H1 (cell line): ENCODE measurements around the gene ZNF831. TPM values are rescaled to one million over a fixed set of nuclear protein-coding genes. Genes with fewer than 3 reads are reported as not detected.

Source experiments
- CTCF ChIA-PET: fragments of 300-600 bp; sonication (Branson Sonifier 250); formaldehyde crosslinking; loops from one replicate; lab custom pipeline; 2021; ENCODE audit not compliant: partially characterized antibody; lab: Charles Lee
- POLR2A ChIA-PET: fragments of 300-600 bp; sonication (Branson Sonifier 250); formaldehyde crosslinking; loops from one replicate; lab custom pipeline; 2021; ENCODE audit warnings: inconsistent platforms; ENCODE audit not compliant: partially characterized antibody; lab: Charles Lee
- DNase-seq, 2 experiments: peaks; one replicate each; pipeline versions ENCODE4 v3.0.0 to v3.0.0-alpha.2; 2010 to 2022; ENCODE audit warnings: low spot score in 2 of 2, low read depth in 1 of 2, mixed read lengths in 1 of 2
- FAIRE-seq: peaks from 2 replicates; lab custom pipeline; 2011; peaks lifted over from hg19 to GRCh38; lab: Jason Lieb, UNC
- H2AFZ ChIP-seq: 2 replicates; pipeline ENCODE4 v1.8.1; 2012; ENCODE audit warnings: low read length, inconsistent platforms
- H2AK5ac ChIP-seq: 2 replicates; pipeline ENCODE4 v1.6.1; 2013; ENCODE audit warnings: low read depth, low read length
- H2BK120ac ChIP-seq: replicated peaks from 2 replicates; pipeline ENCODE3; 2013; ENCODE audit warnings: low read depth, low read length, inconsistent platforms
- H2BK12ac ChIP-seq: 2 replicates; pipeline ENCODE4 v1.6.1; 2013; ENCODE audit warnings: low read depth, low read length
- H2BK15ac ChIP-seq: 2 replicates; pipeline ENCODE4 v1.6.1; 2013; ENCODE audit warnings: low read length
- H2BK20ac ChIP-seq: 2 replicates; pipeline ENCODE4 v1.6.1; 2013; ENCODE audit warnings: low read length
- H2BK5ac ChIP-seq: 2 replicates; pipeline ENCODE4 v1.6.1; 2013; ENCODE audit warnings: low read depth, low read length
- H3K14ac ChIP-seq: 2 replicates; pipeline ENCODE4 v1.6.1; 2013; ENCODE audit warnings: inconsistent platforms; ENCODE audit not compliant: insufficient read length
- H3K18ac ChIP-seq: 2 replicates; pipeline ENCODE4 v1.6.1; 2013; ENCODE audit warnings: low read length; ENCODE audit errors: extremely low read depth
- H3K23ac ChIP-seq: 2 replicates; pipeline ENCODE4 v1.6.1; 2013; ENCODE audit warnings: inconsistent platforms; ENCODE audit not compliant: insufficient read length
- H3K23me2 ChIP-seq: 2 replicates; pipeline ENCODE4 v1.6.1; 2013; ENCODE audit warnings: low read depth, low read length
- H3K27ac ChIP-seq: 2 replicates; pipeline ENCODE4 v1.6.1; 2011; ENCODE audit warnings: low read depth, low read length, inconsistent platforms
- H3K27me3 ChIP-seq, 4 experiments: replicated peaks in 1 of 4; 1 replicate in 1 of 4; 2 replicates in 3 of 4; pipeline versions ENCODE4 v1.6.1 to v1.8.1; 2011 to 2013; ENCODE audit warnings: low read length in 3 of 4, mild to moderate bottlenecking in 3 of 4, inconsistent platforms in 2 of 4, mixed read lengths in 2 of 4, moderate library complexity in 1 of 4; ENCODE audit not compliant: control insufficient read depth in 3 of 4, insufficient read depth in 3 of 4; ENCODE audit errors: extremely low read depth in 1 of 4
- H3K36me3 ChIP-seq, 4 experiments: 2 replicates each; pipeline versions ENCODE4 v1.6.1 to v1.8.1; 2011 to 2013; ENCODE audit warnings: mild to moderate bottlenecking in 4 of 4, low read length in 3 of 4, moderate library complexity in 2 of 4, control low read depth in 1 of 4, inconsistent platforms in 1 of 4; ENCODE audit not compliant: insufficient read depth in 4 of 4, control insufficient read depth in 2 of 4
- H3K4ac ChIP-seq: replicated peaks from 2 replicates; pipeline ENCODE3; 2013; ENCODE audit warnings: low read length, low read depth, mixed read lengths, inconsistent platforms; ENCODE audit not compliant: insufficient read length
- H3K4me1 ChIP-seq, 4 experiments: replicated peaks in 1 of 4; 1 replicate in 1 of 4; 2 replicates in 3 of 4; pipeline versions ENCODE4 v1.6.1 to v1.8.1; 2011 to 2013; ENCODE audit warnings: low read length in 3 of 4, inconsistent platforms in 2 of 4, mixed read lengths in 1 of 4; ENCODE audit not compliant: insufficient read depth in 4 of 4, control insufficient read depth in 3 of 4
- H3K4me2 ChIP-seq, 2 experiments: 2 replicates each; pipeline versions ENCODE4 v1.6.1 to v1.8.1; 2011 to 2013; ENCODE audit warnings: low read depth in 2 of 2, low read length in 2 of 2, control low read depth in 1 of 2, inconsistent platforms in 1 of 2, mild to moderate bottlenecking in 1 of 2; ENCODE audit not compliant: insufficient read depth in 1 of 2
- H3K4me3 ChIP-seq, 4 experiments: fragments of 200-600, 300-600 bp in 1 of 4; sonication (generic), shearing (Covaris generic), sonication (Bioruptor Twin) in 1 of 4; 2 replicates each; pipeline versions ENCODE4 v1.5.1 to v1.8.1; 2011 to 2016; ENCODE audit warnings: low read length in 4 of 4, low read depth in 3 of 4, control low read depth in 2 of 4, inconsistent platforms in 2 of 4, mild to moderate bottlenecking in 2 of 4, mixed read lengths in 1 of 4, moderate library complexity in 1 of 4; ENCODE audit not compliant: insufficient read depth in 2 of 4; ENCODE audit errors: extremely low read depth in 1 of 4
- H3K56ac ChIP-seq: replicated peaks from 2 replicates; pipeline ENCODE3; 2013; ENCODE audit warnings: low read depth, mild to moderate bottlenecking, mixed read lengths, low read length, inconsistent platforms; ENCODE audit not compliant: insufficient read length
- H3K79me1 ChIP-seq: 2 replicates; pipeline ENCODE4 v1.6.1; 2013; ENCODE audit warnings: low read depth, low read length, control low read depth
- H3K79me2 ChIP-seq, 2 experiments: 2 replicates each; pipeline versions ENCODE4 v1.6.1 to v1.8.1; 2012 to 2013; ENCODE audit warnings: low read length in 2 of 2, mild to moderate bottlenecking in 2 of 2, inconsistent platforms in 1 of 2; ENCODE audit not compliant: insufficient read depth in 2 of 2, control insufficient read depth in 1 of 2
- H3K9ac ChIP-seq, 4 experiments: replicated peaks in 1 of 4; 1 replicate in 1 of 4; 2 replicates in 3 of 4; pipeline versions ENCODE4 v1.6.1 to v1.8.1; 2011 to 2013; ENCODE audit warnings: low read depth in 3 of 4, low read length in 3 of 4, control low read depth in 2 of 4, mild to moderate bottlenecking in 2 of 4, moderate library complexity in 2 of 4, inconsistent platforms in 1 of 4; ENCODE audit errors: extremely low read depth in 1 of 4
- H3K9me3 ChIP-seq, 2 experiments: 2 replicates each; pipeline versions ENCODE4 v1.6.1 to v1.8.1; 2012 to 2013; ENCODE audit warnings: mild to moderate bottlenecking in 2 of 2, moderate library complexity in 2 of 2, control low read depth in 1 of 2, inconsistent platforms in 1 of 2, low read depth in 1 of 2, low read length in 1 of 2, mixed read lengths in 1 of 2; ENCODE audit not compliant: insufficient read depth in 2 of 2
- H4K20me1 ChIP-seq, 2 experiments: replicated peaks in 1 of 2; 2 replicates each; pipeline versions ENCODE3 to v1.8.1; 2011 to 2013; ENCODE audit warnings: inconsistent platforms in 2 of 2, low read length in 2 of 2, mild to moderate bottlenecking in 1 of 2; ENCODE audit not compliant: insufficient read depth in 2 of 2, control insufficient read depth in 1 of 2
- H4K5ac ChIP-seq: 2 replicates; pipeline ENCODE4 v1.6.1; 2013; ENCODE audit warnings: low read length, low read depth, mixed read lengths, inconsistent platforms; ENCODE audit not compliant: insufficient read length
- H4K8ac ChIP-seq: 2 replicates; pipeline ENCODE4 v1.8.0; 2013; ENCODE audit warnings: mild to moderate bottlenecking, moderate library complexity, low read length, inconsistent platforms; ENCODE audit not compliant: insufficient read depth; ENCODE audit errors: extremely low read depth
- H4K91ac ChIP-seq: replicated peaks from 2 replicates; pipeline ENCODE3; 2013; ENCODE audit warnings: low read length, mixed read lengths, inconsistent platforms; ENCODE audit not compliant: insufficient read length
- BCL11A ChIP-seq, 2 experiments: IDR thresholded peaks; one replicate each; pipeline ENCODE4 v1.6.1; 2011; ENCODE audit warnings: low read depth in 2 of 2, low read length in 2 of 2, mild to moderate bottlenecking in 2 of 2
- MAX ChIP-seq: IDR thresholded peaks from 2 replicates; pipeline ENCODE4 v1.6.1; 2012; ENCODE audit warnings: inconsistent platforms
- POLR2A ChIP-seq, 2 experiments: IDR thresholded peaks; 1 replicate in 1 of 2; 2 replicates in 1 of 2; pipeline ENCODE4 v1.6.1; 2011; ENCODE audit warnings: low read depth in 2 of 2, low read length in 2 of 2, mild to moderate bottlenecking in 2 of 2; ENCODE audit errors: control extremely low read depth in 1 of 2
- RFX5 ChIP-seq: IDR thresholded peaks from 2 replicates; pipeline ENCODE4 v1.6.1; 2011; ENCODE audit warnings: low read depth, low read length, improper control_type of control experiment, borderline replicate concordance
- SP2 ChIP-seq: IDR thresholded peaks from 2 replicates; pipeline ENCODE4 v1.6.1; 2012; ENCODE audit warnings: mild to moderate bottlenecking, low read length, inconsistent platforms
- TCF12 ChIP-seq: IDR thresholded peaks from 2 replicates; pipeline ENCODE4 v1.6.1; 2011; ENCODE audit warnings: low read depth, mild to moderate bottlenecking, low read length
- WGBS, 2 experiments: shearing (Covaris generic) in 1 of 2; methylation state at CpG; one replicate each; pipeline versions ENCODE4 v1.1.6 to v1.1.7; 2013 to 2015; ENCODE audit warnings: low lambda C conversion rate in 2 of 2, mixed read lengths in 2 of 2, inconsistent platforms in 1 of 2, low coverage in 1 of 2, missing lambda C conversion rate in 1 of 2; ENCODE audit not compliant: insufficient replicate concordance in 2 of 2, insufficient coverage in 1 of 2, insufficient read length in 1 of 2; ENCODE audit errors: extremely low coverage in 1 of 2, missing lambda C conversion rate in 1 of 2; 5-methylcytosine and 5-hydroxymethylcytosine counted together
- polyA plus RNA-seq, 7 experiments: library from polyadenylated mRNA; depleted of rRNA in 3 of 7; stranded (reverse) in 5 of 7; unstranded in 2 of 7; fragments of >200 nt in 5 of 7; fragments of 200-250 nt in 2 of 7; gene quantifications; 1 replicate in 5 of 7; 2 replicates in 1 of 7; 4 replicates in 1 of 7; pipeline versions ENCODE4 v1.2.1 to v1.2.3, GENCODE V29; 2011 to 2013; ENCODE audit warnings: missing spikeins in 2 of 7, mixed read lengths in 2 of 7
- total RNA-seq: library from RNA; stranded (reverse); fragmentation: NEBNext Ultra II Directional; extraction: Animal tissue kit (Norgen Biotek cat#: 25700); gene quantifications from 2 replicates; pipeline ENCODE4 v1.2.1, GENCODE V29; 2021

Gene ZNF831
- total and polyA plus RNA-seq, 2 of the 8 experiments (the other 6 are each of a cell fraction or from before 2014, with no cell fraction given) = not detected

- ChIA-PET CTCF (interaction anchor here (0.6 to 4.5 kb wide), 69 partner anchors 9 to 726 kb away, joined by 3 to 53 read pairs (median 4); partner anchors contain the start of genes ATP5F1E and ZNF831), POLR2A (interaction anchor here (1.3 kb wide), 1 partner anchor 175 kb away, joined by 7 read pairs; the partner anchor contains the start of gene ATP5F1E)
- FAIRE-seq = no peak
- Histone ChIP-seq H3K79me2 (no peaks in the 10 kb centered on the region), H4K91ac (peak overlapping the region; percentile 17), H3K56ac (no peak overlapping the region), H2BK12ac (no peak overlapping the region), H4K5ac (no peak overlapping the region), H3K4ac (no peak overlapping the region), H3K14ac (no peak overlapping the region), H3K23me2 (no peaks in the 10 kb centered on the region), H3K18ac (0 out of 2 replicates have a peak overlapping the region, but pooled peaks have one; percentile 9), H2BK120ac (no peak overlapping the region), H2BK15ac (peak overlapping the region; percentile 20; the same call in 1 of the 2 replicates), H2AFZ (peak overlapping the region; percentile 56; the same call in 1 of the 2 replicates), H3K9me3 (no peaks in the 10 kb centered on the region), H3K36me3 (no peaks in the 10 kb centered on the region), H2BK5ac (no peak overlapping the region), H3K27ac (no peak overlapping the region), H3K4me1 (peaks cover 2 to 9% (median 5%) of the 10 kb centered on the region in 4 experiments; a peak in 5 of 7 replicates), H3K79me1 (no peaks in the 10 kb centered on the region), H2BK20ac (no peak overlapping the region), H4K8ac (no peak overlapping the region), H3K9ac (no peak overlapping the region; a peak in 1 of 7 replicates), H2AK5ac (no peak overlapping the region), H3K4me3 (no peak overlapping the region), H3K27me3 (peaks cover 0 to 10% (median 1%) of the 10 kb centered on the region in 4 experiments; a peak in 2 of 7 replicates), H4K20me1 (no peaks in the 10 kb centered on the region), H3K4me2 (no peak overlapping the region), H3K23ac (no peak overlapping the region)
- 88% methylated on average over 2 of the region's 2 CpGs; no CpG with 5 or more reads in 1 of the 2 experiments for WGBS, 2 experiments
- no peak for DNase-seq
- TF ChIP-seq TCF12 (no peak), POLR2A (IDR thresholded peaks at IDR 0.05; ENCODE audit: control extremely low read depth in 1 of 2, low read depth in 2 of 2, low read length in 2 of 2) (no peak), MAX (no peak), RFX5 (no peak), BCL11A (IDR thresholded peaks at IDR 0.05; ENCODE audit: low read depth in 2 of 2, low read length in 2 of 2) (no peak), SP2 (no peak)
Observed at GRCh38 chr20:59207235-59207634, 43.6 kb downstream of the ZNF831 start.
